ENCODE measurements around the gene GSTT2.
"Not testable (repeated sequence)": the region's sequence is repeated elsewhere in the genome, so short reads cannot be mapped to it uniquely, and the experiment has no call there.

GSTT2 gene

GRCh38 chr22:23966094-23966493, 13.8 kb upstream of the GSTT2 start:
- H3K36me3 Mint-ChIP-seq (ENCODE audit: low read depth) = peaks cover 22% of the 10 kb centered on the region
- not testable (repeated sequence) for H3K4me3 Mint-ChIP-seq, H3K27me3 Mint-ChIP-seq, H3K27ac Mint-ChIP-seq, DNase-seq, H3K9me3 Mint-ChIP-seq
- H3K4me1 Mint-ChIP-seq (ENCODE audit: low read depth) = peaks cover 12% of the 10 kb centered on the region

- Mint-ChIP-seq H3K36me3 (ENCODE audit: low read depth) (peaks cover 26% of the 10 kb centered on the region), H3K4me1 (ENCODE audit: low read depth) (peaks cover 17% of the 10 kb centered on the region)
- not testable (repeated sequence) for H3K27ac Mint-ChIP-seq, H3K4me3 Mint-ChIP-seq, H3K9me3 Mint-ChIP-seq, H3K27me3 Mint-ChIP-seq, DNase-seq
Measured at GRCh38 chr22:23966568-23966967, 13.4 kb upstream of the GSTT2 start, which contains the start of gene DDTL. TSS of gene DDTL (plus strand) at chr22:23966888. CDS start at chr22:23966915, 27 bp downstream.

GRCh38 chr22:23969071-23969470, 10.9 kb upstream of the GSTT2 start:
- H3K36me3 Mint-ChIP-seq (ENCODE audit: low read depth) = peaks cover 32% of the 10 kb centered on the region
- DNase-seq = no peak
- peak overlapping the region; percentile 29 for H3K27ac Mint-ChIP-seq
- H3K4me3 Mint-ChIP-seq = no peak overlapping the region
- no peaks in the 10 kb centered on the region for H3K9me3 Mint-ChIP-seq
- no peaks in the 10 kb centered on the region for H3K27me3 Mint-ChIP-seq
- H3K4me1 Mint-ChIP-seq (ENCODE audit: low read depth) = peaks cover 20% of the 10 kb centered on the region

DNA sequence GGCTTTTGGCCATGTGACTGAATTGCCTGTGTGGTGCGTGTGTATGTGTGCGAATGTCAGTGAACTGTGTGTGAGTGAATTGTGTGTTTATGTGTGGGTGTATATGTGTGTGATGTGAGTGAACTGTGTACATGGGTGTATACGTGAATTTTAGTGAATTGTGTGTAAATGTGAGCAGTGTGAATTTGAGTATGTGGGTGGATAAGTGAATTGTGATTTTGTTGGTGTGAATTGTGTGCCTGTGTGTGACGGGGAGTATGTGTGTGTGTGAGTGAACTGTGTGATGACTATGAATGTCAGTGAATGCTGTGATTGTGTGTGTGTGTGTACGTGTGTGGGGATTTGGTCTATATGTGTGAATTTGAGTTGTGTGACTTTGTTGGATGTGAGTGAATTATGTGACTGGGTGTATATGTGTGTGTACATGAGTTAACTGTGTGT, 9.7 kb upstream of the GSTT2 start:
- H3K9me3 Mint-ChIP-seq = no peaks in the 10 kb centered on the region
- H3K4me3 Mint-ChIP-seq = no peak overlapping the region

GRCh38 chr22:23970816-23971486, 9.0 kb upstream of the GSTT2 start:
- no peaks in the 10 kb centered on the region for H3K27me3 Mint-ChIP-seq
- peak overlapping the region; percentile 64 for H3K27ac Mint-ChIP-seq
- peaks cover 32% of the 10 kb centered on the region for H3K36me3 Mint-ChIP-seq (ENCODE audit: low read depth)
- no peak for DNase-seq
- H3K4me1 Mint-ChIP-seq (ENCODE audit: low read depth) = peaks cover 20% of the 10 kb centered on the region
- no peaks in the 10 kb centered on the region for H3K9me3 Mint-ChIP-seq
- no peak overlapping the region for H3K4me3 Mint-ChIP-seq

More for the DNA sequence above, 9.7 kb upstream of the GSTT2 start:
- H3K4me1 Mint-ChIP-seq (ENCODE audit: low read depth) = peaks cover 20% of the 10 kb centered on the region
- peak overlapping the region; percentile 16 for H3K27ac Mint-ChIP-seq
- no peaks in the 10 kb centered on the region for H3K27me3 Mint-ChIP-seq
- peaks cover 32% of the 10 kb centered on the region for H3K36me3 Mint-ChIP-seq (ENCODE audit: low read depth)
- DNase-seq = no peak

DNA sequence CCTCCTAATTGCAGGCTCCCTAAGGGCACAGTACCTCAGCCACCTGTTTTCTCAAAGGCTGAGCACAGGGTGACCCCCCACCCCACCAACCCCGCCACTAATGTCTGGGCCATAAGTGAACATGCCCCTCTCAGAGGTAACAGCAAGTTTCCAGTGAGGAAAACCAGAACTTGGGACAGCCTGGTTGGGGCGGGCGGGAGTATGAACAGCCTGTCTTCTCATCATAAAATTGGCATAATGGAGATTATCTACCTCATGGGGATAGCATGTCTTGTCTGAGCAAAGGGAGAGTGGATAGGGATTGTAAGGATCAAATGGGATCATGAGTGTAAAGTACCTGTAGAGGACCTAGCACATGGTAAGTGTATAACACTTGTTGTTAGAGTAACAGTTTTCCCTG, 8.0 kb upstream of the GSTT2 start:
- H3K9me3 Mint-ChIP-seq, H3K27me3 Mint-ChIP-seq, H3K4me3 Mint-ChIP-seq, DNase-seq: not testable (repeated sequence)
- Mint-ChIP-seq H3K27ac (peak overlapping the region; percentile 64), H3K36me3 (ENCODE audit: low read depth) (peaks cover 32% of the 10 kb centered on the region), H3K4me1 (ENCODE audit: low read depth) (peaks cover 20% of the 10 kb centered on the region)

DNA sequence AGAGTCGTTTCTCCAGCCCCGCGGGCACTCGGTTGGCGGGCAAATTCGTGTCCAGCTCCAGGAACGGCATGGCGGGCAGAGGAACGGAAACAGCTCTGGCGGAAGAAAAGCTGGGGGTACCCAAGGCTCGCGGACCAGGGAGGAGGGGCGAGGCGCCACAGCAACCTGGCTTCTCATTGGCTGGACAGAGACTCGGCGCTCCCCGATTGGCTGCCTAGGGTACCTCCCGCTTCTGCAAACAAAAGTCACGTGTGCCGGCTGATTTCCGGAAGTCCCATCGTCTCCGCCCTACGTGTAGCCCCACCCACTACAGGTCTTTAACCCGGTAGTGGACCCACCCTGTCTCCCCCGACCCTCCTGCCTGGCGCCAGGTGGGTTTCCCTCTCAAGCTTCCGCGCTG, 5.6 kb upstream of the GSTT2 start, which contains the start of gene DDT:
Gene DDT, minus strand, starts transcription at position 97 of the 400 bp plus-strand sequence. Its CDS starts 27 bp downstream, at position 70.
- peaks cover 19% of the 10 kb centered on the region for H3K4me1 Mint-ChIP-seq (ENCODE audit: low read depth)

GRCh38 chr22:23974836-23975352, 5.0 kb upstream of the GSTT2 start:
- H3K9me3 Mint-ChIP-seq, H3K27ac Mint-ChIP-seq, H3K4me3 Mint-ChIP-seq, H3K27me3 Mint-ChIP-seq, DNase-seq: not testable (repeated sequence)
- Mint-ChIP-seq H3K36me3 (ENCODE audit: low read depth) (peaks cover 22% of the 10 kb centered on the region), H3K4me1 (ENCODE audit: low read depth) (peaks cover 17% of the 10 kb centered on the region)

More for the DNA sequence above, 5.6 kb upstream of the GSTT2 start, which contains the start of gene DDT:
- H3K36me3 Mint-ChIP-seq (ENCODE audit: low read depth) = peaks cover 27% of the 10 kb centered on the region
- not testable (repeated sequence) for DNase-seq, H3K27ac Mint-ChIP-seq, H3K27me3 Mint-ChIP-seq, H3K4me3 Mint-ChIP-seq, H3K9me3 Mint-ChIP-seq

DNA sequence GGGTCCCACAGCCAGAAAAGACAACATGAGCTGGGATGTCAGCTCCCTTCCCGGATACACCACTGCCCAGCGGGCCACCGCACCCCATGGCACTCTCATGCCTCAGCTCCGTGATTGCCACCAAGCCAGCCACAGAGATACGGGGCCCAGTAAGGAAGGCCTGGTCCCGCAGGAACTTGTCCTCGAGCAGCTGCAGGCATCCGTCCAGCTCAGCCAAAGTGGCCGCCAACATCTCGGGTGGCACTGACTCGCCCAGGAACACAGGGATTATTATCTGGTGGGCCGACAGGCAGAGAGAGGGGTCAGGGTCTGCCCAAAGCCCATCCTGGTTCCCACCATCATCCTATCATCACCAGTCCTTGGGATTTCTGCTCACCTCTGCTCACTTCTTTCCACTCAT, 2.6 kb upstream of the GSTT2 start:
- not testable (repeated sequence) for DNase-seq; H3K9me3 Mint-ChIP-seq; H3K27ac Mint-ChIP-seq; H3K36me3 Mint-ChIP-seq (ENCODE audit: low read depth); H3K4me1 Mint-ChIP-seq (ENCODE audit: low read depth); H3K27me3 Mint-ChIP-seq; H3K4me3 Mint-ChIP-seq

GRCh38 chr22:23980567-23980966, 633 bp downstream of the GSTT2 start:
- H3K9me3 Mint-ChIP-seq; H3K4me1 Mint-ChIP-seq (ENCODE audit: low read depth); H3K27ac Mint-ChIP-seq; H3K36me3 Mint-ChIP-seq (ENCODE audit: low read depth); DNase-seq; H3K27me3 Mint-ChIP-seq; H3K4me3 Mint-ChIP-seq: not testable (repeated sequence)

- H3K9me3 Mint-ChIP-seq = no peaks in the 10 kb centered on the region
- no peak overlapping the region for H3K4me3 Mint-ChIP-seq
- no peaks in the 10 kb centered on the region for H3K27me3 Mint-ChIP-seq
Measured at GRCh38 chr22:23984430-23984829, 4.5 kb downstream of the GSTT2 start.

DNA sequence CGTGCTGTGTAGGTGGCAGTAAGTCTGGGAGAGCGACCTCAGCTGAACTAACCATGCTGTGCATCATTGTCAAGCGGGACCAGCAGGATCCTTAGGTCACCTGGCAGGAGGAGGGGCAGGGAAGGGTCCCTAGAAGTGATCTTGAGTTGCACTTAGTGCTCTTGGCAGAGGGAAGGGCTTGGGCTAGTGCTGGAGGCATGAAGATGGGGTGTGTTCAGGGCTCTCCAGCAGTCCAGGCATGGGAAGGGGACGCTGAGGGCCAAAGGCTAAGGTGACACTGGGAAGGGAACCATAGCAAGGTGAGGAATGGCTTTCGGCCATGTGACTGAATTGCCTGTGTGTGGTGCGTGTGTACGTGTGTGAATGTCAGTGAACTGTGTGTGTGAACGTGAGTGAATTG, 6.2 kb downstream of the GSTT2 start:
- DNase-seq = not testable (repeated sequence)

More at GRCh38 chr22:23984430-23984829, 4.5 kb downstream of the GSTT2 start:
- peaks cover 4% of the 10 kb centered on the region for H3K4me1 Mint-ChIP-seq (ENCODE audit: low read depth)
- no peaks in the 10 kb centered on the region for H3K36me3 Mint-ChIP-seq (ENCODE audit: low read depth)
- H3K27ac Mint-ChIP-seq = no peak overlapping the region
- peak; percentile 47 for DNase-seq

DNA sequence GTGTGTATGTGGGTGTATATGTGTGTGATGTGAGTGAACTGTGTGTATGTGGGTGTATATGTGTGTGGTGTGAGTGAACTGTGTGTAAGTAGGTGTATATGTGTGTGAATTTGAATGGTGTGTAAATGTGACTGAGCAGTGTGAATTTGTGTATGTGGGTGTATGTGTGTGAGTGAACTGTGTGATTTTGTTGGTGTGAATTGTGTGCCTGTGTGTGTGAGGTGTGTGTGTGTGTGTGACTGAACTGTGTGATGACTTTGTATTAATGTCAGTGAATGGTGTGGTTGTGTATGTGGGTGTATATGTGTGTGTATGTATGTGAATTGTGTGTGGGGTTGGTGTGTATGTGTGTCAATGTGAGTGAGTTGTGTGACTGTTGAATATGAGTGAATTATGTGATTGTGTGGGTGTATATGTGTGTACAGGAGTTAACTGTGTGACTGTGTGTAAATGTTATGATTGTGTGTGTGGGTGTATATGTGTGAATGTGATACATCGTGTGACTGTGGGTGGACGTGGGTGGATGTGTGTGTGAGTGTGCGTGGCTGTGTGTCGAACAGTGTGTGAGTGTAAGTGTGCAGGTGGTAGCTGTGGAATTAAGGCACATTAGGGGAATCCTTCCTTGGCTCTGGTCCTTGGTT, 6.7 kb downstream of the GSTT2 start:
- not testable (repeated sequence) for H3K4me1 Mint-ChIP-seq (ENCODE audit: low read depth); H3K27ac Mint-ChIP-seq; H3K4me3 Mint-ChIP-seq; H3K9me3 Mint-ChIP-seq; H3K36me3 Mint-ChIP-seq (ENCODE audit: low read depth); DNase-seq; H3K27me3 Mint-ChIP-seq

More for the DNA sequence above, 6.2 kb downstream of the GSTT2 start:
- H3K4me1 Mint-ChIP-seq (ENCODE audit: low read depth); H3K27me3 Mint-ChIP-seq; H3K4me3 Mint-ChIP-seq; H3K27ac Mint-ChIP-seq; H3K9me3 Mint-ChIP-seq; H3K36me3 Mint-ChIP-seq (ENCODE audit: low read depth): not testable (repeated sequence)

- not testable (repeated sequence) for DNase-seq; H3K9me3 Mint-ChIP-seq; H3K4me3 Mint-ChIP-seq; H3K4me1 Mint-ChIP-seq (ENCODE audit: low read depth); H3K27ac Mint-ChIP-seq; H3K27me3 Mint-ChIP-seq; H3K36me3 Mint-ChIP-seq (ENCODE audit: low read depth)
Measured at GRCh38 chr22:23989583-23990244, 9.8 kb downstream of the GSTT2 start.

DNA sequence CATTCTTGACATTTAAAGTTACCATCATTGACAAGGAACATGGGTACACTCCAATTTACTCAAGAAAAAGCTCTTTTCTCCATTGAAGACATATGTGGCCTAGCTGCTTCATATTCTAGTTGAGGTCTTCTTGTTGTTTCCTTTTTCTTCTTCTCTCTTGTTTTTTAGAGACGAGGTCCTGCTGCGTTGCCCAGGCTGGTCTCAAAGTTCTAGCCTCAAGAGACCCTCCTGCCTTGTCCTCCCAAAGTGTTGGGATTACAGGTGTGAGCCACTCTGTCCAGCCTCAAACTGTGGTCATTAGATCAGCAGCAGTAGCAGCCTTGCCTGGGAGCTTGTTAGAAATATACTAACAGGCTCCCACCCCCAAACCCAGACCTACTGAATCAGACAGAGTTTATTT, 13.1 kb downstream of the GSTT2 start:
- not testable (repeated sequence) for DNase-seq; H3K9me3 Mint-ChIP-seq; H3K27ac Mint-ChIP-seq; H3K27me3 Mint-ChIP-seq; H3K36me3 Mint-ChIP-seq (ENCODE audit: low read depth); H3K4me3 Mint-ChIP-seq; H3K4me1 Mint-ChIP-seq (ENCODE audit: low read depth)
